ENCODE results near the gene NUDT6. TPM values are rescaled to one million over a fixed set of nuclear protein-coding genes. Genes with fewer than 3 reads are reported as not detected.
"Not testable (repeated sequence)": the region's sequence is repeated elsewhere in the genome, so short reads cannot be mapped to it uniquely, and the experiment has no call there.

Gene NUDT6
- 1 to 10 TPM; 3.9 to 5.9 TPM for total RNA-seq

GRCh38 chr4:122921971-122922876 is at the start of gene NUDT6:
Gene NUDT6 (minus strand): TSS chr4:122922597. CDS start chr4:122922572, 25 bp downstream.
- Mint-ChIP-seq H3K4me1 (peaks cover 4% of the 10 kb centered on the region), H3K27me3 (no peaks in the 10 kb centered on the region), H3K27ac (peak within 1 kb of the TSS; percentile 20), H3K4me3 (no peak within 1 kb of the TSS), H3K36me3 (ENCODE audit: low read depth) (peaks cover under 1% of the 10 kb centered on the region), H3K9me3 (no peaks in the 10 kb centered on the region)
- peak; percentile 69 for ATAC-seq (replicated peaks)

- peaks cover 6% of the 10 kb centered on the region for H3K36me3 Mint-ChIP-seq (ENCODE audit: low read depth)
- ATAC-seq (replicated peaks), result no peak
Observed at GRCh38 chr4:122968227-122968812, 45.9 kb upstream of the NUDT6 start.

GRCh38 chr4:122967231-122967630 is 44.8 kb upstream of the NUDT6 start:
- no peak overlapping the region for H3K27ac Mint-ChIP-seq
- no peaks in the 10 kb centered on the region for H3K9me3 Mint-ChIP-seq
- no peak for ATAC-seq (replicated peaks)
- peaks cover 11% of the 10 kb centered on the region for H3K36me3 Mint-ChIP-seq (ENCODE audit: low read depth)
- peaks cover 8% of the 10 kb centered on the region for H3K4me1 Mint-ChIP-seq
- no peaks in the 10 kb centered on the region for H3K27me3 Mint-ChIP-seq
- no peak overlapping the region for H3K4me3 Mint-ChIP-seq

More at GRCh38 chr4:122968227-122968812, 45.9 kb upstream of the NUDT6 start:
- peaks cover 2% of the 10 kb centered on the region for H3K4me1 Mint-ChIP-seq
- no peaks in the 10 kb centered on the region for H3K27me3 Mint-ChIP-seq
- no peak overlapping the region for H3K27ac Mint-ChIP-seq
- no peak overlapping the region for H3K4me3 Mint-ChIP-seq
- no peaks in the 10 kb centered on the region for H3K9me3 Mint-ChIP-seq

- H3K27me3 Mint-ChIP-seq, result no peaks in the 10 kb centered on the region
- H3K4me1 Mint-ChIP-seq, result peaks cover 8% of the 10 kb centered on the region
- no peak overlapping the region for H3K4me3 Mint-ChIP-seq
- no peak overlapping the region for H3K27ac Mint-ChIP-seq
- ATAC-seq (replicated peaks), result no peak
- H3K36me3 Mint-ChIP-seq (ENCODE audit: low read depth), result peaks cover 11% of the 10 kb centered on the region
- H3K9me3 Mint-ChIP-seq, result no peaks in the 10 kb centered on the region
Observed at GRCh38 chr4:122966201-122966600, 43.8 kb upstream of the NUDT6 start.

- no peaks in the 10 kb centered on the region for H3K27me3 Mint-ChIP-seq
- H3K4me1 Mint-ChIP-seq, result peaks cover 8% of the 10 kb centered on the region
- no peak overlapping the region for H3K27ac Mint-ChIP-seq
- no peak overlapping the region for H3K4me3 Mint-ChIP-seq
- peak; percentile 58 for ATAC-seq (replicated peaks)
- peaks cover 11% of the 10 kb centered on the region for H3K36me3 Mint-ChIP-seq (ENCODE audit: low read depth)
- no peaks in the 10 kb centered on the region for H3K9me3 Mint-ChIP-seq
Observed at GRCh38 chr4:122963216-122963615, 40.8 kb upstream of the NUDT6 start.

GRCh38 chr4:122960611-122961000 is 38.2 kb upstream of the NUDT6 start:
- Mint-ChIP-seq H3K4me1 (peaks cover 8% of the 10 kb centered on the region), H3K36me3 (ENCODE audit: low read depth) (peaks cover 14% of the 10 kb centered on the region), H3K4me3 (no peak overlapping the region), H3K27me3 (no peaks in the 10 kb centered on the region), H3K27ac (no peak overlapping the region), H3K9me3 (no peaks in the 10 kb centered on the region)
- ATAC-seq (replicated peaks), result no peak

GRCh38 chr4:122959981-122960610 is 37.7 kb upstream of the NUDT6 start:
- H3K4me3 Mint-ChIP-seq, result no peak overlapping the region
- no peaks in the 10 kb centered on the region for H3K9me3 Mint-ChIP-seq
- H3K27ac Mint-ChIP-seq, result no peak overlapping the region
- H3K36me3 Mint-ChIP-seq (ENCODE audit: low read depth), result peaks cover 14% of the 10 kb centered on the region
- H3K27me3 Mint-ChIP-seq, result no peaks in the 10 kb centered on the region
- no peak for ATAC-seq (replicated peaks)
- peaks cover 8% of the 10 kb centered on the region for H3K4me1 Mint-ChIP-seq

- no peak overlapping the region for H3K27ac Mint-ChIP-seq
- no peaks in the 10 kb centered on the region for H3K27me3 Mint-ChIP-seq
- peaks cover 14% of the 10 kb centered on the region for H3K36me3 Mint-ChIP-seq (ENCODE audit: low read depth)
- no peaks in the 10 kb centered on the region for H3K9me3 Mint-ChIP-seq
- H3K4me1 Mint-ChIP-seq, result peaks cover 8% of the 10 kb centered on the region
- H3K4me3 Mint-ChIP-seq, result no peak overlapping the region
- no peak for ATAC-seq (replicated peaks)
Observed at GRCh38 chr4:122959441-122959840, 37.0 kb upstream of the NUDT6 start.

- Mint-ChIP-seq H3K27me3 (no peaks in the 10 kb centered on the region), H3K4me1 (peaks cover 8% of the 10 kb centered on the region), H3K36me3 (ENCODE audit: low read depth) (peaks cover 18% of the 10 kb centered on the region), H3K9me3 (no peaks in the 10 kb centered on the region), H3K27ac (no peak overlapping the region), H3K4me3 (no peak overlapping the region)
- no peak for ATAC-seq (replicated peaks)
Observed at GRCh38 chr4:122958505-122958904, 36.1 kb upstream of the NUDT6 start.

- Mint-ChIP-seq H3K27ac (no peak overlapping the region), H3K4me1 (no peaks in the 10 kb centered on the region), H3K36me3 (ENCODE audit: low read depth) (peaks cover 44% of the 10 kb centered on the region), H3K27me3 (no peaks in the 10 kb centered on the region), H3K4me3 (no peak overlapping the region), H3K9me3 (no peaks in the 10 kb centered on the region)
- ATAC-seq (replicated peaks), result no peak
Observed at GRCh38 chr4:122953924-122954323, 31.5 kb upstream of the NUDT6 start.

- Mint-ChIP-seq H3K27me3 (no peaks in the 10 kb centered on the region), H3K36me3 (ENCODE audit: low read depth) (peaks cover 60% of the 10 kb centered on the region), H3K27ac (no peak overlapping the region), H3K4me3 (no peak overlapping the region), H3K4me1 (no peaks in the 10 kb centered on the region), H3K9me3 (no peaks in the 10 kb centered on the region)
- ATAC-seq (replicated peaks), result no peak
Observed at GRCh38 chr4:122952028-122952427, 29.6 kb upstream of the NUDT6 start.

- Mint-ChIP-seq H3K4me1 (peaks cover 6% of the 10 kb centered on the region), H3K36me3 (ENCODE audit: low read depth) (peaks cover 80% of the 10 kb centered on the region), H3K4me3 (no peak overlapping the region), H3K27me3 (no peaks in the 10 kb centered on the region), H3K9me3 (no peaks in the 10 kb centered on the region), H3K27ac (no peak overlapping the region)
- ATAC-seq (replicated peaks), result no peak
Observed at GRCh38 chr4:122948671-122949070, 26.3 kb upstream of the NUDT6 start.

GRCh38 chr4:122946142-122946541 is 23.7 kb upstream of the NUDT6 start:
- Mint-ChIP-seq H3K4me1 (peaks cover 6% of the 10 kb centered on the region), H3K9me3 (no peaks in the 10 kb centered on the region), H3K27me3 (no peaks in the 10 kb centered on the region), H3K27ac (no peak overlapping the region), H3K36me3 (ENCODE audit: low read depth) (peaks cover 76% of the 10 kb centered on the region), H3K4me3 (no peak overlapping the region)
- no peak for ATAC-seq (replicated peaks)

GRCh38 chr4:122945136-122945535 is 22.7 kb upstream of the NUDT6 start:
- Mint-ChIP-seq H3K27ac (peak overlapping the region; percentile 33), H3K36me3 (ENCODE audit: low read depth) (peaks cover 73% of the 10 kb centered on the region), H3K4me3 (peak overlapping the region; percentile 34)
- ATAC-seq (replicated peaks); H3K9me3 Mint-ChIP-seq; H3K4me1 Mint-ChIP-seq; H3K27me3 Mint-ChIP-seq: not testable (repeated sequence)

GRCh38 chr4:122932763-122933162 is 10.4 kb upstream of the NUDT6 start:
- no peak overlapping the region for H3K4me3 Mint-ChIP-seq
- H3K27ac Mint-ChIP-seq, result no peak overlapping the region
- H3K36me3 Mint-ChIP-seq (ENCODE audit: low read depth), result peaks cover 85% of the 10 kb centered on the region
- no peaks in the 10 kb centered on the region for H3K9me3 Mint-ChIP-seq
- H3K4me1 Mint-ChIP-seq, result no peaks in the 10 kb centered on the region
- H3K27me3 Mint-ChIP-seq, result no peaks in the 10 kb centered on the region
- ATAC-seq (replicated peaks), result no peak
